Pancreas (tissue), 10 donors: Measurements from ENCODE around the gene PSG5. TPM values are rescaled to one million over a fixed set of nuclear protein-coding genes. Genes with fewer than 3 reads are reported as not detected.
A peak's percentile ranks its signal among the peaks of the same experiment; 100 is the strongest.
"Not testable (repeated sequence)": the region's sequence is repeated elsewhere in the genome, so short reads cannot be mapped to it uniquely, and the experiment has no call there.

Experiments used
- ATAC-seq, 4 donors: fragments of 200-7000 bp; cut with Tn5 transposase; one replicate each; pipeline versions ENCODE4 v1.8.0 to v1.9.1; 2020; ENCODE audit warnings: mild to moderate bottlenecking in 4 of 4, moderate library complexity in 4 of 4
- DNase-seq, 6 donors: peaks; one replicate each; pipeline ENCODE4 v3.0.0-alpha.2; 2020
- FAIRE-seq: peaks from 2 replicates; lab custom pipeline; 2012; peaks lifted over from hg19 to GRCh38; lab: Jason Lieb, UNC
- H3K27ac ChIP-seq, 4 donors: fragments of 200-600 bp; sonication (generic); 1 replicate in 3 of 4; 2 replicates in 1 of 4; pipeline versions ENCODE4 v1.5.0 to v1.8.0; 2020
- H3K27me3 ChIP-seq, 4 donors: fragments of 200-600 bp; one replicate each; pipeline ENCODE4 v1.8.0; 2021
- H3K36me3 ChIP-seq, 3 donors: fragments of 200-600 bp; sonication (generic) in 1 of 3; one replicate each; pipeline versions ENCODE4 v1.5.0 to v1.8.0; 2020 to 2021
- H3K4me1 ChIP-seq, 3 donors: fragments of 200-600 bp; one replicate each; pipeline ENCODE4 v1.8.0; 2021
- H3K4me3 ChIP-seq, 4 donors: fragments of 200-600 bp; sonication (generic) in 2 of 4; one replicate each; pipeline versions ENCODE4 v1.5.0 to v1.8.0; 2020 to 2021
- H3K9me3 ChIP-seq, 4 donors: fragments of 200-600 bp; one replicate each; pipeline ENCODE4 v1.8.0; 2021
- WGBS, 2 donors: extraction: QIAGEN DNeasy Blood & Tissue Kit; methylation state at CpG; one replicate each; pipeline ENCODE4 v1.1.7; 2013; 5-methylcytosine and 5-hydroxymethylcytosine counted together
- intact Hi-C, 3 donors: fragments of 100-400 bp; cut with DNase I; formaldehyde crosslinking; loops; one replicate each; pipeline versions ENCODE4 v1.11.1 to v1.14.2; 2022
- polyA plus RNA-seq, 2 donors: library from polyadenylated mRNA; stranded (reverse); fragments of 200-250 nt; gene quantifications; one replicate each; pipeline ENCODE4 v1.2.3, GENCODE V29; 2013
- total RNA-seq, 6 donors: library from RNA; stranded (reverse); fragmentation: NEBNext Ultra II Directional in 4 of 6; extraction: Animal tissue kit (Norgen Biotek cat#: 25700) in 4 of 6; gene quantifications; one replicate each; pipeline versions ENCODE4 v1.2.1 to v1.2.4, GENCODE V29; 2021 to 2023
- TF ChIP-seq, protein P1 (sequence below), 4 donors: fragments of 200-600 bp; sonication (generic) in 3 of 4; IDR thresholded peaks; one replicate each; pipeline versions ENCODE4 v1.5.0 to v1.8.0; 2021; ENCODE audit warnings: antibody characterized with exemption in 4 of 4
- donor health status: healthy with polysubstance abuse.
- donor health status: DM: no; HTN: no; CAD: no; lungs with moderate emphysema.
- donor health status: DM: no; HTN: no; CAD: no.
- donor health status: control.
- donor health status: control.
- donor health status: Bipolar disorder and iron deficiency.
- donor health status: DM: yes; HTN: yes; CAD: no.
- donor health status: DM: no; HTN: no; CAD: no.
- donor health status: DM: no; HTN: no; CAD: no.
- donor health status: DM: yes; HTN: yes; CAD: no.

PSG5 gene
- total RNA-seq: under 1 TPM in 1 of 6 donors, not detected in 5; 0.44 TPM
- under 1 TPM in 1 of 2 donors, not detected in 1; 0.49 TPM for polyA plus RNA-seq

DNA sequence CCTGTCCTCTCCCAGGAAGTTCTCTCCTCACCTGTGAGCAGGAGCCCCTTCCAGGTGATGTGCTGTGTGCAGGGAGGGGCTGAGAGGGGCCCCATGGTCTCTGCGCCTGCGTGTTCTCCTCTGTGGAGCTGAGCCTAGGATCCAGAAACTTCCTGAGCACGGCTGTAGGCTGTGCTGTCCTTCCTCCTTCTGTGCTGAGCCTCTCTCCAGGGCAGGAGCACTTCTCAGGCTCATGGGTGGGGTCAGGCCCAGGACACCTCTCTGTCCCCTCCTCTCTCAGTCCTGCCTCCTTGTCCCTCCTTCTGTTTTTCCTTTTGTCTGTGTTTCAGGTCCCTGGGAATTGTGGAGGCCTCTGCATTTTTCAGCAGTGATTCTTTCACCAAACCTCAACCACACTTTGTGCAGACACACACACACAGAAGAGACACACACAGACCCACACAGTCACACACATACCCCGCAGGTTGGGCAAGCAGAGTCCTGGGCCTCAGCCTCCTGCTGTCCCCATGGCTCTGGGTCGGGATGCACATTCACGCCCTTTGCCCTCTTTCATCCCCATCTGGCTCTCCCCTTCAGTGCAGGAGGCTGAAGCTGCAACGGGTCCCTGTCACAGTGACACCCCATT lies at the start of gene PSG5:
Gene PSG5, minus strand, starts transcription at position 226 of the 625 bp plus-strand sequence. Its CDS starts 131 bp downstream, at position 95.
- H3K9me3 ChIP-seq, H3K27me3 ChIP-seq, DNase-seq, H3K4me1 ChIP-seq, H3K27ac ChIP-seq, intact Hi-C loops, FAIRE-seq, ATAC-seq, H3K4me3 ChIP-seq, H3K36me3 ChIP-seq: not testable (repeated sequence)
- 59 to 74% methylated on average over 7 of the region's 7 CpGs for WGBS, 2 donors

DNA sequence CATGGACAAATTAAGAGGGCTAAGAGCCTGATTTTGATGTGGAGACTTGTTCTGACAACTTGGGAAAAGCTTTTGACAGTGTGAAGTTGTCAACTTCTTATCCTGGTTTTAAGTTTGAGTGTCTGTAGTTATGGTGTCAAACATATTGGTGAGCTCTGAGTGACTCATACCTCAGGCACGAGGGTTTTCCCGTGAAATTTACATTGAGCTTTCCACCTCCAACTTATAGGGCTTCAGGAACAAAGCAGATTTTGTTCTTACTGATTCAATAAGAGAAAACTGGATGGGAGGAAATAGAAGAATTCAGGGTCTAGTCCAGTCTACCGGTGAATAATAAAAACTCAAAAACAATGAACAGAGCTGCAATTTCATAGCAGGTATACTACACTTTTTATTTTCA lies 49.4 kb upstream of the PSG5 start:
- WGBS, 2 donors: 58 to 62% methylated on average over 3 of the region's 3 CpGs
- H3K4me3 ChIP-seq, DNase-seq, H3K9me3 ChIP-seq, H3K27ac ChIP-seq, intact Hi-C loops, ATAC-seq, H3K4me1 ChIP-seq, FAIRE-seq, H3K36me3 ChIP-seq, H3K27me3 ChIP-seq: not testable (repeated sequence)

DNA sequence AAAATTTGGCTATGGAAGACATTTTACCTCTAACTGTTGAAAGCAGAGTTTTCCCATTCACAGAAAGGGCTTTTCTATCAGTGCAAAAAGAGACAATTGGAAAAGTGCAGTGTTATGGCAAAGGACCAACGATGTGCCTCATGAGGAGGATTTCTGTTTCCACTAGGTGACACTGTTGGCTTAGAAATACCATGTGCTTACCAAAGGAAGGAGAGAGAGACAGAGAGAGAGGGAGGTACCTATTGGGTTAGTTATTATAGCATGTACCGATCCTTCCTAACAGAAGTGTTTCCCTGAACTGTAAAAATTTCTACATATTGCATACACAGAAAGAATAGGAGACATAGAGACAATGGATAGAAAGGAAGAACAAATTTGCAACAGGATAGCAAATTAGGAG lies 43.0 kb upstream of the PSG5 start:
- 69 to 70% methylated on average over 2 of the region's 2 CpGs for WGBS, 2 donors
- no peak for FAIRE-seq
- Histone ChIP-seq H3K9me3 (no peaks in the 10 kb centered on the region), H3K36me3 (no peaks in the 10 kb centered on the region), H3K27ac (no peak overlapping the region), H3K4me3 (no peak overlapping the region), H3K4me1 (no peaks in the 10 kb centered on the region), H3K27me3 (no peaks in the 10 kb centered on the region)
- intact Hi-C loops: no loop called here
- TF ChIP-seq, protein P1, sequence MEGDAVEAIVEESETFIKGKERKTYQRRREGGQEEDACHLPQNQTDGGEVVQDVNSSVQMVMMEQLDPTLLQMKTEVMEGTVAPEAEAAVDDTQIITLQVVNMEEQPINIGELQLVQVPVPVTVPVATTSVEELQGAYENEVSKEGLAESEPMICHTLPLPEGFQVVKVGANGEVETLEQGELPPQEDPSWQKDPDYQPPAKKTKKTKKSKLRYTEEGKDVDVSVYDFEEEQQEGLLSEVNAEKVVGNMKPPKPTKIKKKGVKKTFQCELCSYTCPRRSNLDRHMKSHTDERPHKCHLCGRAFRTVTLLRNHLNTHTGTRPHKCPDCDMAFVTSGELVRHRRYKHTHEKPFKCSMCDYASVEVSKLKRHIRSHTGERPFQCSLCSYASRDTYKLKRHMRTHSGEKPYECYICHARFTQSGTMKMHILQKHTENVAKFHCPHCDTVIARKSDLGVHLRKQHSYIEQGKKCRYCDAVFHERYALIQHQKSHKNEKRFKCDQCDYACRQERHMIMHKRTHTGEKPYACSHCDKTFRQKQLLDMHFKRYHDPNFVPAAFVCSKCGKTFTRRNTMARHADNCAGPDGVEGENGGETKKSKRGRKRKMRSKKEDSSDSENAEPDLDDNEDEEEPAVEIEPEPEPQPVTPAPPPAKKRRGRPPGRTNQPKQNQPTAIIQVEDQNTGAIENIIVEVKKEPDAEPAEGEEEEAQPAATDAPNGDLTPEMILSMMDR (IDR thresholded peaks at IDR 0.05): no peak
- DNase-seq: no peak
- no peak for ATAC-seq

DNA sequence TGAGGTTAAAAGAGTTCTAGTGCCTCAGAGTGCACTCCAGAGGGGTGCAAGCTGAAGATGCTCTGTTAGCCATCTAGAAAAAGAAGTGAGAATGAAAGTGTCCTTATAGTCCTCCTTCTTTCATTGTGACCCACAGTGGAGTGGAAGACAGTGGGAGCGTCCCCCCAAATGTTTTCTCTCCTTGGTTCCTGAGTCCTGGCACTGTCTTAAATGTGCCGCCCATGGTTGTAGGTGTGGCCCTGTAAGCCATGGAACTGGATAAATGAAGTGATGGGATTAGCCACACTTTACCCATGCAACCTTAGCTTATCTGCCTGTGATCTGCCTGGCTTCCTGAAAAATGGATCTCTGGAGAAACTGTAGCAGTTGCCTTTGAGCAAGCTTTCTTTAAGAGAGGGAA lies 42.4 kb upstream of the PSG5 start:
- FAIRE-seq, H3K27ac ChIP-seq, H3K9me3 ChIP-seq, ATAC-seq, H3K4me3 ChIP-seq, intact Hi-C loops, H3K27me3 ChIP-seq, H3K36me3 ChIP-seq, DNase-seq, H3K4me1 ChIP-seq: not testable (repeated sequence)
- WGBS, 2 donors: 67 to 70% methylated on average over 2 of the region's 2 CpGs

DNA sequence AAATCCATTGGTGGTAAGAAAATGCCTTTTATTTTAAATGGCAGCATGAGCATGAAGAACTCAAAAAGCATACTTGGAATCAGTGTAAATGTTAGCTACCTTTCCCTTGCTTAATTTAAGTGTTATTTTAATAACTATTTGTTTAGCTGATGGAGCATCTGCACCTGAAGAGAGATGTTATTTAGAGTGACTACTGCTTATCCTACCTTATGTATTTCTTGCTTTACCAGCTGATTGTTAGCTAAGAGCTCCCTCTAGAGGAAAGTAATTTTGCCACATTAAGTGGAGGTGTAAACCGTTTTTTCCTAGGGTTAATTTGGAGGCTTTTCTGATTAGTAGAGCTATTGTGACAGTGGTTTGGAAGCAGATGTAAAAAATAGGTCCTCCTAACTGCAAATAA lies 40.6 kb upstream of the PSG5 start:
- H3K27ac ChIP-seq, H3K4me1 ChIP-seq, intact Hi-C loops, ATAC-seq, H3K27me3 ChIP-seq, H3K9me3 ChIP-seq, H3K36me3 ChIP-seq, DNase-seq, H3K4me3 ChIP-seq: not testable (repeated sequence)
- FAIRE-seq: peak; percentile 53
- WGBS, 2 donors: 46 to 63% methylated on average over 1 of the region's 1 CpG

DNA sequence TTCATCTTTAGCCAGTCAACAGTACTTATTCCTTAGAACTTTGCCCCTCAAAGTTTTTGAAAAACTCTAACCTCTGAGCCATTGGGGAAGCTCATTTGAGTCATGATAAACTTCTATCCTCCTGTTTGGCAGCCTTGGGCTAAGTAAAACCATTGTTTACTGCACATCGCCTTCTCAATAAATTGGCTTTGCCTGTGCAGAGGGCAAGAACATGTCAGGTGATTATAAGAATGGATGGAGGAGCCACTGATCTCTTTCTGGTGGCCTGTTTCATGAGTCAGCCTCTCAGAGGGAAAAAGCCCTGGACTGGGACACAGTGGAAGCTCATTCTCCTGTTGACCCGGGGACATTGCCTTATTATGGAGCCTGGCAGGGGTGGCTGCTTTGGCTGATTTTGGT lies 38.5 kb upstream of the PSG5 start:
- Histone ChIP-seq H3K9me3 (no peaks in the 10 kb centered on the region), H3K27me3 (no peaks in the 10 kb centered on the region), H3K27ac (no peak overlapping the region), H3K4me1 (no peaks in the 10 kb centered on the region), H3K4me3 (no peak overlapping the region), H3K36me3 (no peaks in the 10 kb centered on the region)
- WGBS, 2 donors: 73 to 84% methylated on average over 2 of the region's 2 CpGs
- TF ChIP-seq, protein P1 (IDR thresholded peaks at IDR 0.05): no peak
- DNase-seq (no peak), ATAC-seq (no peak), FAIRE-seq (no peak)
- intact Hi-C loops: no loop called here

DNA sequence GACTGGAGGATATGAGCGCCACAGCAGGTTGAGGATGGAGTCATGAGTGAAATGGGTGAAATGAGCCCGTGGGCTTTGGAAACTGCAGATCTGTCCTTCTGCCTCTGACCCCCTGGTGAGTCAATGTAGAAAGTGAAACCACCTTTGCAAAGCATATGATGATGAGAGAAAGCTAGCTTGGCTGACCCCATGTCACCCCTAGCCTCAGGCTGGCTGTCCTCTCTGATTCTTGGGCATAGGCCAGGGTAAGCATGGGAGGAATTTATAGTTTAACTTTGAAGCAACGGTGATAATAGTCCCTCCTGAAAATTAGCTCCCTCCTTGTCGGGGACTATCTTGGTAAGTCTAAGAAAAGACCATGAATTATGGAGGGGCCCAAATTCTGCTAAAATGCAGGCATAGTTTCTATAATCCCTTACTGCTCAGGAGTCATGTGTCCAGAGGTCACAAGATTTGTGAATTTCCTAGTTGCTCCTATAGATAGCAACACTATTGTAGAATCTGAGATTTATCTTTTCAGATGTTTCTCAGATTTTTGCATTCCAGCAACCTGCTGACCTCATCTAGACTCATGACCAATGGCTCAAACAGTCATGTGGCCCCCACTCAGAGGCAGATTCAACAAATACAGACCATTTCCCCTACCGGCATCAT lies 38.0 kb upstream of the PSG5 start:
- FAIRE-seq, H3K9me3 ChIP-seq, intact Hi-C loops, ATAC-seq, H3K27ac ChIP-seq, H3K4me1 ChIP-seq, H3K4me3 ChIP-seq, H3K27me3 ChIP-seq, H3K36me3 ChIP-seq, DNase-seq: not testable (repeated sequence)
- 54 to 57% methylated on average over 5 of the region's 5 CpGs for WGBS, 2 donors

DNA sequence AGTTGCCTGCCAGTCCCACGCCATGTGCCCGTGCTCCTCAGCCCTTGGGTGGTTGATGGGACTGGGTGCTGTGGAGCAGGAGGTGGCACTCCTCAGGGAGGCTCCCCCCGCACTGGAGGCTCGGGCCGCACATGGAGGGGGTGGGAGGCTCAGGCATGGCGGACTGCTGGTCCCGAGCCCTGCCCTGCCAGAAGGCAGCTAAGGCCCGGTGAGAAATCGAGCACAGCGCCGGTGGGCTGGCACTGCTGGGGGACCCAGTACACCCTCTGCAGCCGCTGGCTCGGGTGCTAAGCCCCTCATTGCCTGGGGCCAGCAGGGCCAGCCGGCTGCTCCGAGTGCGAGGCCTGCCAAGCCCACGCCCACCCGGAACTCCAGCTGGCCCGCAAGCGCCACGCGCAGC lies 35.6 kb upstream of the PSG5 start:
- ATAC-seq, FAIRE-seq, H3K27ac ChIP-seq, H3K27me3 ChIP-seq, H3K4me1 ChIP-seq, H3K9me3 ChIP-seq, H3K36me3 ChIP-seq, intact Hi-C loops, H3K4me3 ChIP-seq: not testable (repeated sequence)
- DNase-seq: peak in 1 of 6 donors; percentile 7
- 77 to 93% methylated on average over 13 to 22 of the region's 22 CpGs for WGBS, 2 donors

DNA sequence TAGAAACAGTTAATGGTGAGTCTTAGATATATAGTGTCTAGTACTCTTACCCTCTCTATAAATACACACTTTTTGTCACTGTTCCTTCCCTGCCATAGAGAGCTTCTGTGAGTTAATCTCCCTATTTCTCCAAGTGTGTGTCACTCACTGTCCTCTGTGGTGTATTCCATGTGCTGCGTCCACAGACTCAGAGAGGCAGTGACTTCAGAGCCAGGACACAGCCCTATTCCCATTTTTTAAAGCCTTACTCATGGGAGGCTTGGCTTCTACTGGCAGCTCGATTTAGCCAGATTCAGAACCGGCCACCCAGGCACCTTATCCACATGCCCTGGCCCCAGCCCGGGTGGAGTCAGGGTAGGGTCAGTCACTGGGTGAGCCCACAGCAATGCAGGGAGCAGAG lies 32.8 kb upstream of the PSG5 start:
- intact Hi-C loops, H3K27ac ChIP-seq, H3K36me3 ChIP-seq, H3K27me3 ChIP-seq, ATAC-seq, FAIRE-seq, H3K9me3 ChIP-seq, H3K4me3 ChIP-seq, H3K4me1 ChIP-seq, DNase-seq: not testable (repeated sequence)
- 53 to 56% methylated on average over 4 of the region's 4 CpGs for WGBS, 2 donors

DNA sequence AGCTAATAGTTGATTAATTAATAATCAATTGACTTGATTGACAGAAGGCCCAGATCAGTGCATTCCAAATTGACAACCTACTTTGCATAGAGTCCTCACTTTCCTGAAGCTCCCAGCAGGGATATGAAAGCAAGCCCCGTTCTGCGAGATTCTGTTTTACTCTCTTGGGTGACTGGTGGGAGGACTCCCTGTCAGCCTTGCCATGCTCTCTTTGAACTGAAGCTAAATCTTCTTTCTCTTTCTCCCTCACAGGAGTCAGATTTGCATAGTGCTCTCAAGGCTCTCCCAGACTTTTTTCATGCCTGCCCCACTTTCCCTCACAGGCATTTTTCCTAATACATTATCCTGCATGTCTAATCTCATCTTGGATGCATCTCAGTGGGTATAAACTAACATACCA lies 29.5 kb upstream of the PSG5 start:
- H3K27me3 ChIP-seq, FAIRE-seq, H3K4me3 ChIP-seq, H3K4me1 ChIP-seq, H3K27ac ChIP-seq, H3K9me3 ChIP-seq, ATAC-seq, intact Hi-C loops, H3K36me3 ChIP-seq, DNase-seq: not testable (repeated sequence)
- WGBS, 2 donors: 16 to 39% methylated on average over 2 of the region's 2 CpGs
